Ishikawa (cell line): ENCODE results near the gene SMIM15.

Source experiments
- CEBPB ChIP-seq: IDR thresholded peaks from 2 replicates; pipeline ENCODE4 v1.6.1; 2012
- CREB1 ChIP-seq: IDR thresholded peaks from 2 replicates; pipeline ENCODE4 v1.6.1; 2012; ENCODE audit warnings: low read depth
- EP300 ChIP-seq: IDR thresholded peaks from 2 replicates; pipeline ENCODE4 v1.6.1; 2012; ENCODE audit warnings: borderline replicate concordance
- MAX ChIP-seq: IDR thresholded peaks from 2 replicates; pipeline ENCODE4 v1.6.1; 2012
- REST ChIP-seq: IDR thresholded peaks from 2 replicates; pipeline ENCODE4 v1.6.1; 2012; ENCODE audit warnings: low read depth, mild to moderate bottlenecking
- TEAD4 ChIP-seq: IDR thresholded peaks from 2 replicates; pipeline ENCODE4 v1.6.1; 2012
- YY1 ChIP-seq: IDR thresholded peaks from 2 replicates; pipeline ENCODE4 v1.6.1; 2012; ENCODE audit warnings: low read depth

- TF ChIP-seq EP300 (no peak), TEAD4 (no peak), YY1 (no peak), CREB1 (no peak), CEBPB (no peak), REST (no peak), MAX (no peak)
Observed at GRCh38 chr5:61123145-61123544, 39.1 kb downstream of the SMIM15 start.
